RKO (cell line): ENCODE data around the gene GPR137C.

Experiments
- DNase-seq: peaks from one replicate; pipeline ENCODE4 v3.0.0-alpha.2; 2016; ENCODE audit warnings: low spot score

GPR137C gene

GRCh38 chr14:52552063-52552988 is at the start of gene GPR137C, which contains the start of gene TXNDC16:
Gene GPR137C (plus strand): TSS chr14:52552836. CDS start chr14:52553148, 312 bp downstream.
Gene TXNDC16 (minus strand): TSS chr14:52552505. CDS start chr14:52543557, 8,948 bp downstream.
- peak; percentile 99 for DNase-seq

GRCh38 chr14:52513249-52513648 is 39.4 kb upstream of the GPR137C start:
- DNase-seq, result no peak

- DNase-seq, result no peak
These were observed 38.4 kb upstream of the GPR137C start for GRCh38 chr14:52514046-52514811.

GRCh38 chr14:52522033-52522432 is 30.6 kb upstream of the GPR137C start:
- DNase-seq, result no peak

GRCh38 chr14:52522581-52523345 is 29.9 kb upstream of the GPR137C start:
- no peak for DNase-seq

GRCh38 chr14:52527052-52527451 is 25.6 kb upstream of the GPR137C start:
- DNase-seq, result no peak

GRCh38 chr14:52531481-52531880 is 21.2 kb upstream of the GPR137C start:
- no peak for DNase-seq

- no peak for DNase-seq
These were observed 16.4 kb upstream of the GPR137C start for GRCh38 chr14:52536269-52536668.

- DNase-seq, result no peak
These were observed 14.0 kb upstream of the GPR137C start for GRCh38 chr14:52538623-52539022.

- no peak for DNase-seq
These were observed 6.9 kb upstream of the GPR137C start for GRCh38 chr14:52545584-52546317.

- DNase-seq, result no peak
These were observed 6.3 kb upstream of the GPR137C start for GRCh38 chr14:52546318-52546670.

- DNase-seq, result no peak
These were observed 5.6 kb upstream of the GPR137C start for GRCh38 chr14:52547027-52547426.

GRCh38 chr14:52547526-52547925 is 5.1 kb upstream of the GPR137C start:
- DNase-seq, result no peak

GRCh38 chr14:52550661-52551060 is 2.0 kb upstream of the GPR137C start:
- no peak for DNase-seq

- no peak for DNase-seq
These were observed 1.4 kb upstream of the GPR137C start for GRCh38 chr14:52551205-52551604.

GRCh38 chr14:52551696-52552062 is 957 bp upstream of the GPR137C start:
- DNase-seq, result peak; percentile 61

- DNase-seq, result peak; percentile 17
These were observed 500 bp downstream of the GPR137C start for GRCh38 chr14:52553002-52553670.

- DNase-seq, result peak; percentile 90
These were observed 1.3 kb downstream of the GPR137C start for GRCh38 chr14:52553671-52554575.

GRCh38 chr14:52558688-52559087 is 6.1 kb downstream of the GPR137C start:
- DNase-seq, result no peak

- DNase-seq, result peak; percentile 87
These were observed 10.5 kb downstream of the GPR137C start for GRCh38 chr14:52563120-52563519.
